Activated CD4-positive, alpha-beta T cell treated with anti-CD3 and anti-CD28 coated beads for 48 hours (primary cell): ENCODE results near the gene XCL2.
"Not testable (repeated sequence)": the region's sequence is repeated elsewhere in the genome, so short reads cannot be mapped to it uniquely, and the experiment has no call there.

ENCODE experiments used
- DNase-seq: peaks from one replicate; pipeline ENCODE4 v3.0.0-alpha.2; 2020

The XCL2 gene, protein sequence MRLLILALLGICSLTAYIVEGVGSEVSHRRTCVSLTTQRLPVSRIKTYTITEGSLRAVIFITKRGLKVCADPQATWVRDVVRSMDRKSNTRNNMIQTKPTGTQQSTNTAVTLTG

DNA sequence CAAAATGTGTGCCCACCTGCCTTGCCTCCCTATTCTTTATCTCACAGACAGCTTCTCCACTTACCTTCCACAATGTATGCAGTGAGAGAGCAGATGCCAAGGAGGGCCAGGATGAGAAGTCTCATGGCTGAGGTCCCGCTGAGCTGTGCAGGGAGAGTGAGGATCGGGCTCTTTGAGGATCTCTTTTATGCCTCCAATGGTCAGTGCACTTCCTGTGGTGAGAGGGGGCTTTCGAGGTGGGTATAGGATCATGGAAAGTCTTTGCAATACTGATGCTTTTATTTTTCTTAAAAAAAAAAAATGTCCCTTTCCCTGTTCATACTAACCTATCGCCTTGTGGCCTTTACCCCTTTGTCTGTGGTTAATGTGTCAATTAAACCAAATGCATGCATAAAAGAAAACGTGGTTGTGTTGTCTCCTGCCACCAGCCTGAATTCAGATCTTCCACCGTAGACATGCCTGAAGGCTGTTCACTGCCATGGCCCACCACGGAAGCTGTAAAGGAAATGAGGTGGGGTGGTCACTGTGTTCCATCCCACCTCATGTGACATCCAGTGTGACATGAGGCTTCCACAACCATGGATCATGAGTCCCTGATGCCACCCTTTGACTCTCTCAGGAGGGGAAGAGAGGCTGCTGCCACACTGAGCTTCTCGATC lies at the start of gene XCL2:
XCL2 (minus strand) TSS at position 158 of the 659 bp plus-strand sequence; CDS start at position 125, 33 bp downstream.
- not testable (repeated sequence) for DNase-seq

DNA sequence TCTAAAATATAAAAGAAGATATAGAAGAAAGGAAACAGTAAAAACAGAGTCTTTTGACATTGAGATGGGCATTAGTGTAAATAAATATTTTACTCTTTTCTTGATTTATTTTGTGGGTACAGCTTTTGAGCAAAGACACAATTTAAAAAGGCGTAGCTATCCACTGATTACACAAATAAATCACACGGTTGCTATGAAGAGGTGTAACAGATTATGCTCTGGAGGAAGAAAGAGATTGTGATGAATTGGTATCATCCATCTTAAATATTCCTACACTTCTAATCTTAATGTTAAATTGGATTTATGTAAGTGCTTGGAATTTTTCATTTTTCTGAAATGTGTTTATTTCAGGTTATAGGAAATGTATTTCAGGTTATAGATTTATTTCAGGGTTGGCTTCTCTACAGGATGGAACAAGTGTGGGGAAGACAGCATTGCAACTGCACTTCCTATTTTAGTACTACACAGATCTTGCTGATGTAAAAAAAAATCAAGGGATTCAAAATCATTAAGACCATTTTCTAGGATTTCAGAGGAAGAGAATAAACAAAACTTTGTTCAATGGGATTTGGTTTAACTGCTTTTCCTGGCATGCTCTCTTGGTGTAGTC lies 47.9 kb upstream of the XCL2 start:
- no peak for DNase-seq

DNA sequence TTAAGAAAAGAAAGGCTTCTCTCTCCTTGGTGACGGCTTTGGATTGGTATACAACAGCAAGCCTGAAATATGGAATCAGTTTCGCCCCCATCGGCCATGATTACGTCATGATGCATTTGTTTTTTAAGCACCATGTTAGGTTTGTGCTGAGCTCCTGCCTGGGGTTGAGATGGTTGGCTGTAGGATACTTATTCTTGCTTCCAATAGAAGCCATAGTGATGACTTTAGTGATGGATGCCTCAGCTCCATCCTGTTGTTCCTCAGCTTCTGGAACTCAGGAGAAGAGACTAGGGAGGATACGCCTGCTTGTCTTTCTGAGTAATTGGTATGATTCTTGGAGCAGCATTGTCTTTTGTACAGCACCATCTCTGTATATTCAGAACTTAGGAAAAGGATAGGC lies 47.3 kb upstream of the XCL2 start:
- no peak for DNase-seq

DNA sequence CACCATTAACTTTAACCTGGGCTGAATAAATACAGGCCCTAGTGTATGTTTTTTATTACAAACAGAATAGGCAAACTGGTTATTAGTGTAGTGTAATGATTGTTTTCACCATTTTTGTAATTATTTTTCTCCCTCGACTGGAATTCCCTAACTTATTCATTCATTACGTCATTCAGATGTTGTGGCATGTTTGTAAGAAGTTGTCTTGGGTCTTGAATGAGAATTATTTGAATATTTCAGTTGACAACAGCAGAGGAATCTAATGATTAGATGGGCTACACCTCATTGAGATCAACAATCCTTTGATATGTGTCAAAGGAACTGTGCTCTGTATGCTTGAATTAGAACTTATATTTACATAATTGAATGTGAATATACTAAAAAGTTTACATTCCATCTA lies 45.4 kb upstream of the XCL2 start:
- DNase-seq: no peak

DNA sequence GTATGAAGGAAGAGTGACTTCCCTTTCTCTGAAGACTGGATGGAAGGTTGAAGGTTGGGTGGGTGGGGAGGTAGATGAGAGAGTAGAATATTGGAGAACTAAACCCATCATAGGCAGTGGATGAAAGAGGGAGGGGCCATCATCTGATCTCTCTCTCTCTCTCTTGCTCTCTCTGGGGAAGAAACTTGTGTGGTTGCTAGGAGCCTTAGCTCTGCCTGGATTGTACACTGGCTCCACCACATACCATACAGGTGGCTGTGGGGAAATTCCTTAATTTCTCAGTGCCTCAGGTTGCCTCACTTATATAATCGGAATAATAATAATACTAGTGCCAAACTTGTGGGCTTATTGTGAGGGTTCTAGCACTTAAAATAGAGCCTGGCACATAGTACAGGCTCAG lies 42.1 kb upstream of the XCL2 start:
- no peak for DNase-seq

DNA sequence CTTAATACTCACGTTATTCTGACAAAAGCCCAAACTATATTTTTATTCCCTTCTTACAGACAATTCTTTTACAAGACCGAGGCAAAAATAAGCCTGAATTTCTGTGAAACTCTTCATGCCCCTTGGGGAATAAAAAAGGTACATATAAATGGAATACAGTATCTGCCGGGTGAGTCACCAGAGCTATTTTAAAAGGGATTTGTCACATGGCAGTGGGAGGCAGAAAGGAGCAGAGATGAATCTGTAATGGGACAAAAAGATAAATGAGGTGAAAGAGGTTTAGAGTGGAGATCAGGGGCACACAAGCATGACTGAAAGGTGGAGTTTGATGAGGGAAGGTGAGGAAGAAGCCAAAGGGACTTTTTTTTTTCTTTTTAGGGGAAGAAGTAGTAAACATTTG lies 41.4 kb upstream of the XCL2 start:
- DNase-seq: no peak

DNA sequence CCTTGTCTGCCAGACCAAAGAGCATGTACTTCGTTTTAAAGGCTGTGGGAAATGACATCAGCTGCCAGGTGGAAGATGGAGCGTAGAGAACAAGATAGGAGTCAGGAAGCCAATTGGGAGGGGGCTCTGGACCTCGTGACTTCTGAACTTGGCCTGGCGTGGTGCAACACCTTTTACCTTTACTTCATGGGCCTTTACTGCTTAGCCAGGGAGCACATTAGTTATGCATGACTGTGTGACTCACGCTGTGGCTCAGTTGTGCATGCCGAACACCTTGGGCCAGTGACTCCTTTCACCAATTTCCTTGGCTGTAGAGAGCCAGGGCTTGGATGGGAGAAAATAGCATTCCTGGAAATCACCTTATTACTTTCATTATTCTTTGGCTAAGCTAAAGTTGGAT lies 39.8 kb upstream of the XCL2 start:
- DNase-seq: no peak

DNA sequence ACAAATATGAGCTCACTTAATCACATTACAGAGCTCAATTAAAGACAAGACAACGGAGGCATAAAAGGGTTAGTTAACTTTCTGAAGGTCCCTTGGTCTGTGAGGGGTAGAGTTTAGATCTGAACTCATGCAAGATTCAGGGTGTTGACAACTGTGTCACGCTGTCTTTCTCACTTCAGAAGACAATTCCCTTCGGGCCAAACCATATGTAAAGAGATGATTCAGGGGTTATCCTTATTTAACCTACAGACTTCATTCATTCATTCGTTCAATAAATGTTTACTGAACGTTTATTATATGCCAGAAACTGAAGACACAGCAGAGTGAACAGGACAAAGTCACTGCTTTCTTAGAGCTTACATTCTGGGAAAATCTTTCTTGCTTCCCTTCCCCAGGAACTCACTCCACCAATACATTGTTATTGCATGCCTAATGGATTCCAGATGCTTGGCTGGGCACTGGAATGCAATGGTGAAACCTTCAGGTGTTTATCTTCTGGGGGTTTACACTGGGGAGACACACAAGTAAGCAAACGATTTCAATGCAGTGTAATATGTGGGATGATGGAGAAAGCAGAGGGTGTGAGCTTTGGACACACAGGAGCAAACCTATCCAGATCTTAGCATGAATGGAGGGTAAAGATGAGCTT lies 39.0 kb upstream of the XCL2 start:
- no peak for DNase-seq

DNA sequence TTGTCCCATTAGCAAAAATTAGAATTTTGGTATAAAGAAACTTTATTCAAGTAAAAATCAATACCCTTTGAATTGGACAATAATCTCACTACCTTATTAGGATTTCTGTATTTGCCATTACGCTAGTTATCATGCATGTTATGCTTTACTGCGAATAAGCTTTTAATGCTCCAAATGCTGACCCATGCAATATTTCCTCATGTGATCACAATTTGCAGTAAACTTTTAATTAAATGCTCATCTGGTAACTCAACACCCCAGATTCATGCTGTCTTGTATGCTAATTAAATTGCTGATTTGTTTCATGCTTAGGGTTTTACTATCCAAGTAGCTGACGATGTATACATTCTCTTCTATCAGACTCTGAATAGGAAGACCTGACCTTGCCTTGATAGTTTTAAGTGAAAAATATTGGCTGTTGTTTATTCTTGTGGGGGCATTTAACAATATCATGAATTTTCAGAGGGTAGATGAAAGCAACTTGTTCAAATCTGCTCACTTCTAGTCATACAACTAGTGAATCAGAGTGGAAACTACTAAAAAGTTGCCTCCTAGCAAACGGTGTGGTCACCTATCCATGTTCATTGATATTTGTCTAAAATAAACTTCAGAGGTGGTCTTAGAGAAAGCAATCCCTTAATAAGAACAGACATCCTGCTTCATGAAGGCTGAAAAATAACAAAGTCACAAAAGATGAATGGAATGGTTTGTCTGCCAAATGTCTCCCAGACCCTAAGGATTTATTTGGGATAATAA lies 38.2 kb upstream of the XCL2 start:
- no peak for DNase-seq

DNA sequence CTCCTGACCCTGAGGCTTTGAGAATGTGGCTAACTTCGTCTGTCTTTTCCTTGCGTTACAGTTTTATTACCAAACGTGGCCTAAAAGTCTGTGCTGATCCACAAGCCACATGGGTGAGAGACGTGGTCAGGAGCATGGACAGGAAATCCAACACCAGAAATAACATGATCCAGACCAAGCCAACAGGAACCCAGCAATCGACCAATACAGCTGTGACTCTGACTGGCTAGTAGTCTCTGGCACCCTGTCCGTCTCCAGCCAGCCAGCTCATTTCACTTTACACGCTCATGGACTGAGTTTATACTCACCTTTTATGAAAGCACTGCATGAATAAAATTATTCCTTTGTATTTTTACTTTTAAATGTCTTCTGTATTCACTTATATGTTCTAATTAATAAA lies 37.2 kb upstream of the XCL2 start:
- DNase-seq: not testable (repeated sequence)

DNA sequence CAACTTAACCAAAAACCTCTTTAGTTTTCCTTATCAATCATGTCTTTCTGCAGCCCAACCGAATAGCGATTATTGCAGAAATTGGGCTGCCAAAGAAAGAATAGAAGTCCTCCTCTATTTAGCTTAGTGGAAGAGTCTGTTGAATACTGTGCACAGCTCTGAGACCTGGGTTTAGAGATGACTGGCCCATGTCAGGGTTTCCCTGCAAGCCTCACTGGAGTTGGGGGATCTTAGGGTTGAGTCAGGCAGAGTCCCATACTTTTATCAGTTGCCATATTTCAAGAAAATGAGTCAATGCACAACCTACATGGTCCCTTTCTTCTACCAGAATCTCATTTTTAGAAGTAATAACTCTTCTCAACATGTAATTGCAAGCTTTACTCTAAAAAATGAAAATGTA lies 36.5 kb upstream of the XCL2 start:
- not testable (repeated sequence) for DNase-seq

DNA sequence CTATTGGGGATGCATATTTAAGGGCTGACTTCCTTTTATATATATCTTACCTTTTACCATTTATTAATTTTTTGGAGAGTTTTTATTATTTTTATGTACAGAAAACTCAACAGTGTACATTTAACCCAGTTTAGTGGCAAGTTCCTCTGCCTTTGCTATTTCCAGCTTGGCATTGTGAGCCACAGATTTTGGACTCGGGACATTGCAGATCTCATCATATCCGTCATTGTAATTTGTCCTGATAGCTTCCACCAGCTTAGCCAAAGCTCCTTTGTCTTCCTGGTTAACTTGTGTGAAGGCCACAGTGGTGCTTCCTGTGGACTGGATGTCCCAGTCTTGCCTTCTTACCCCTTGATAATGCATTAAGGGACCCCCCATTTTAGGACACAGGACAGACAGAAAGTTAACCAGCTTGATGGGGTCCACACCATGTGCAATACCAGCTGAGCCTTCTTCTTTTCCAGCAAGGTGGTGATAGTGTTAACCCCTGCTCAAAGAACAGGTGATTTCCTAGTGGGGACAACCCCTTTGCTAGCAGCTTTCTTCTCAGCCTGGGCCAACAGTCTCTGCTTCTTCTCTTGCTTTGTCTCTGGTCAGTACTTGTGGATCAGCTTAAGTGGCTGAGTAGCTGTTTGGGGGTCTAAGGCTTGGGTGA lies 34.9 kb upstream of the XCL2 start:
- DNase-seq: not testable (repeated sequence)

DNA sequence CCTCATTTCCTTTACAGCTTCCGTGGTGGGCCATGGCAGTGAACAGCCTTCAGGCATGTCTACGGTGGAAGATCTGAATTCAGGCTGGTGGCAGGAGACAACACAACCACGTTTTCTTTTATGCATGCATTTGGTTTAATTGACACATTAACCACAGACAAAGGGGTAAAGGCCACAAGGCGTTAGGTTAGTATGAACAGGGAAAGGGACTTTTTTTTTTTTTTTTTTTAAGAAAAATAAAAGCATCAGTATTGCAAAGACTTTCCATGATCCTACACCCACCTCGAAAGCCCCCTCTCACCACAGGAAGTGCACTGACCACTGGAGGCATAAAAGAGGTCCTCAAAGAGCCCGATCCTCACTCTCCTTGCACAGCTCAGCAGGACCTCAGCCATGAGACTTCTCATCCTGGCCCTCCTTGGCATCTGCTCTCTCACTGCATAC lies 32.5 kb upstream of the XCL2 start, which contains the start of gene XCL1:
XCL1 (plus strand) TSS at position 361 of the 444 bp plus-strand sequence; CDS start at position 394, 33 bp downstream.
- DNase-seq: not testable (repeated sequence)

DNA sequence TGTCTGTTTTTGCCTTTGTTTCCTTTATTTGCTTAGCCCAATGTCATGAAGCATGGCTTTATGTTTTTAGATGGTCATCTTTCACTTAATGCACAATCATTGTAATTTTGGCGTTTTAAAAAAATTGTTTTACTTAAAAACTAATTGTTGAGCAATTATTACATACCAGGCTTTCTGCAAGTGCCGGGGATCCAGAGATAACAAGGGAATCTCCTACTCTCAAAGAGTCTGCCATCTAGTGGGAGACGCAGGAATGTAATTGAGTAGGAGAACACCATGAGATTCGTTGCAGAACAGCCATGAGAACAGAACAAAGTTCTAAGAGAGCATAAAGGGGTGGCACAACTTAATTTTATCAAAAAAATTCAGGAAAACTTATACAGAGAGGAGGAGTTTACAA lies 30.4 kb upstream of the XCL2 start:
- DNase-seq: peak; percentile 22

DNA sequence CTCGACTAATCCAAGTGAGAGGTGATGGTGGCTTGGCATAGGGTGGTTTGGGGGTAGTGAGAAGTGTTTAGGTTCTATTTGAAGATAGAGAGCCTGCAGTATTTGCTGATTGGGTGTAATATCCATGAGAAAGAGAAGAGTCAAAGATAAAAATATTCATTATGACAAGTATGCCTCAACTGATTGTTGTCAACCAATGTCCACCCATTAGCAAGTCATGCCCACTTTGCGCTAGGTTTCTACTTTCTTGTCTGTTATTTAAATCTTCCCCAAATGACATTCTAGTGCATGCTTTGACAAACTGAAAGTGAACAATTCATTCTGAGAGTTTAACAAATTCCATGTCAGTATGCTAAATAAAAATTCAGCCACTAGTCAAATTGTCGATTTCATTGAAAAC lies 28.8 kb upstream of the XCL2 start:
- DNase-seq: no peak

DNA sequence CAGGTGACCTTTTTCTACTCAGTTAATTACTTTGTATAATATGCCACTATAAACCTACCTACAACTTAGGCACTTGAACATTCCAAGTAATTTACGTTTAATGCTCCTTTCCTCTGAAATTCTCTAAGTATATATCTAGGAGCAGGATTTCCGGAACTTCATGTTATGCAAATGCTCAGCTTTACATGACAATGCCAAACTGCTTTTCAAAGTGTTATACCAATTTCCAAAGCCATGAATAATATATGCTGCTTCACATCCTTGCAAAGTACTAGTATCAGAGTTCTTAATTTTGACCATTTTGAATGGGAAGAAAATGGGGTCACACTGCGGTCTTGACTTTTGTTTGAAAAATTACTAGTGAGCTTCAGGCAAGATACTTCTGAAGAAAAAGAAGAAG lies 26.9 kb upstream of the XCL2 start:
- no peak for DNase-seq

DNA sequence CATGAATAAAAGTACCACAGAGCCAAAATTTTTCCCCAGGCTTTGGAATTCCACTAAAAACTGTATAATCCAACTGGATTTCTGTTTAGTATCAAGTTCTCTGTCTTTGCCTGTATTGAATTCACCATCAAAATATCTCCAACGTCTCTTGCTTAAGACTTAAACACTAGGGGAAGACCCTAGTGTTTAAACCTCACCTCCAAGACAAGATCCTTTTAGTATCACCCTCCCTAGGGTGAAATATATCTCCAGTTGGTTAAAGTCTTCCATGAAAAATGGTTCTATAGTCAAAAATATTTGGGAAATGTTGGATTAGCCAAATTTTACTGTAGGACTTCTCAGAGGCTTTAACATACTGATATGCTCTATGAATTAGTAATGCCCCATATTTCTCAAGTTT lies 24.5 kb upstream of the XCL2 start:
- DNase-seq: no peak

DNA sequence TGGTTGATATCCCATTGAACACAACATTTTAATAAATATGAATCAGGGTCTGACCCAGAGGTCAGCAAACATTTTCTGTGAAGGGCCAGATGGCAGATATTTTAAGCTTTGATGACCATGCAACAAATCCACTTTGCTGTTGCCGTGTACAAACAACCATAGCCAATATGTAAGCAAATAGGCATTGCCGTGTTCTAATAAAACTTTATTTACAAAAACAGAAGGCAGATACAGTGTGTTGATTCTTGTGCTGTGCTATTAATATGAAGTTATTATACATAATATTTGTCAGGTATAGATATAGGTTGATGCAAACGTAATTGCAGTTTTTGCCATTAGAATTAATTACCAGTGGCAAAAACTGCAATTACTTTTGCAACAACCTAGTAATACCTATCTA lies 23.8 kb upstream of the XCL2 start:
- DNase-seq: no peak

DNA sequence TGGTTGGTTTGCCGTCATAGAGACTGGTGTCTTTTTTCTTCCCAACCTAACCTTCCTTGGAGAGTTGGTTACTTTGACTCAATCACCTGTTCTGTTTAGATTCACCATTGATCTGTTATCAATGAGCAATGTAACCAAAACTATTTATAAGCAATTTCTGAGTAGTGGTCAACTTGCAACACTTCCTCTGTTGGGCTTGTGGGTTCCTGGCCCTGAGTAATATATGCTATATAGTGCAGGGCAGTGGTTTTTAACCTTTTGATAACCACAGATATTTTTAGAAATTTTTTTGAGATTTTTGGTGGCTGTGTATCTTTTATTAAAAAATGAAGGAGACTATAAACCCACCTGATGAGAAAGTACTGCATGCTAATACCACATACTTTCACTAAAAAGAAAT lies 23.2 kb upstream of the XCL2 start:
- no peak for DNase-seq

DNA sequence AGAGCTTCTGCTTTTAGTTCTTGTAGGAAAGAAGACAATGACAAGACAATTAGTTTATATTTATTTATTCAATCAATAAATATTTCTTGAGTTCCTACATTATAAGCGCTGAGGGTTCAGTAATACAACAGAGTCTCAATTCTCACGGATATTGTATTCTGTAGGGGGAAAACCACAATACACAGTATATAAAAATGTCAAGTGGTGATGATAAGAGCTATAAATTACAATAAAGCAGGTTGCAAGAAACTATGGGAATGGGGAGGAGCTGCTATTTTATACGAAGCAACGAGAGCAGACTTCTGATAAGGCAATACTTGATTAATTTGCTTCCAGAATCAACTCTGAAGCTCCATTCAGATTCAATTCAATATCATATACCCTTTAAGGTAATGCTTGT lies 22.0 kb upstream of the XCL2 start:
- DNase-seq: no peak

DNA sequence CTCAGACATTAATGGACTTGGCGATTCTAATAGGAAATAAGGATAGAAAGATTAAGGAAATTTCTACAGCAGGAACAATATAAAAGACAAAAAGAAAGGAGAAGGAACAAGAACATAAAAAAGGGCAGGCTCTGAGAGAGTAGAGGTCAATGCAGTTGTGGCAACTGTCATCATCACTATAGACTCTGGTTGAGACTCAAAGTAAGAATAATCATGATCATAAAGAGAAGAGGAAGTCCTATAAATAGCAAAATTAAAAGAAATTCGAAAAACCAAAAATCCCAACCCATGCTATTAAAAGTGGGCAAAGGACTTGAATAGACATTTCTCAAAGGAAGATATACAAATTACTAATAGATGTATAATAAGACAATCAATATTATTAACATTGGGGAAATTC lies 18.2 kb upstream of the XCL2 start:
- DNase-seq: no peak

DNA sequence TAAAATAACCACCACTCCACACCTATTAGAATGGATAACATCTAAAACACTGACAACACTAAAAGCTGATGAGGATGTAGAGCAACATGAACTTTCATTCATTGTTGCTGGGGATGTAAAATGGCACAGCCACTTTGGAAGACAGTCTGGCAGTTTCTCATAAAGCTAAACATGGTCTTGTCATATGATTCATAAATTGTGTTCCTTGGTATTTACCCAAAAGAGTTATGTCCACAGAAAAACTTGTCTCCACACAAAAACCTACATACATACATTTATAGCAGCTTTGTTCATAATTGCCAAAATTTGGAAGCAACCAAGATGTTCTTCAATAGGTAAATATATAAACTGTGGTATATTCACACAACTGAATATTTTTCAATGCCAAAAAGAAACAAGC lies 16.6 kb upstream of the XCL2 start:
- no peak for DNase-seq

DNA sequence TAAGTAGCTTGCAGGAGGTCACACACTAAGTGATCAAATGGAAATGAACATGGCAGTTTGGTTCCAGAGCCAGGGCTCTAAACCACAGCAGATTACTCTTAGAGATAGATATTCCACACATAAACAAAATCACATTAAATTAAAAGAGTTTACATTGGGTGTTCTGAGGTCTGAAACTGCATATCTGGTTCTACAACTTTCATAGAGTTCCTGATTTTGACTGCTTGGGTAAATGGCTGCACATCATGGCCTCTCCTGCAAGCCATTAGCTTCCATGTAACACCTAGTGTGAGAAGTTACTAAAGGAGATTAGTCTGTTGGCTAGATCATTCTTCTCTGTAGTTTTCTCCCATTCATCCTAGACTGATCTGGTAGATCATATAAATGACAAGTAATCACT lies 12.8 kb upstream of the XCL2 start:
- no peak for DNase-seq
